Left renal pelvis (tissue), 4 donors: ENCODE data around the gene UBR4. TPM values are rescaled to one million over a fixed set of nuclear protein-coding genes. Genes with fewer than 3 reads are reported as not detected.
"Not testable (repeated sequence)": the region's sequence is repeated elsewhere in the genome, so short reads cannot be mapped to it uniquely, and the experiment has no call there.

Experiments
- DNase-seq, 4 donors: peaks; one replicate each; pipeline ENCODE4 v3.0.0-alpha.2; 2013; ENCODE audit warnings: low read depth in 4 of 4, low spot score in 3 of 4
- polyA plus RNA-seq, 4 donors: library from polyadenylated mRNA; unstranded; fragments of 120-200 nt; gene quantifications; one replicate each; pipeline ENCODE4 v1.2.1, GENCODE V29; 2013; ENCODE audit not compliant: insufficient read length in 4 of 4

The UBR4 gene
- polyA plus RNA-seq, 4 donors, result 76.8 to 146 (median 119) TPM

- DNase-seq, result peak in 1 of 4 donors; percentile 17
Measured at GRCh38 chr1:19220991-19221390, 10.9 kb upstream of the UBR4 start.

- DNase-seq, result no peak
Measured at GRCh38 chr1:19220080-19220846, 10.2 kb upstream of the UBR4 start.

- no peak for DNase-seq
Measured at GRCh38 chr1:19219451-19219850, 9.4 kb upstream of the UBR4 start.

DNA sequence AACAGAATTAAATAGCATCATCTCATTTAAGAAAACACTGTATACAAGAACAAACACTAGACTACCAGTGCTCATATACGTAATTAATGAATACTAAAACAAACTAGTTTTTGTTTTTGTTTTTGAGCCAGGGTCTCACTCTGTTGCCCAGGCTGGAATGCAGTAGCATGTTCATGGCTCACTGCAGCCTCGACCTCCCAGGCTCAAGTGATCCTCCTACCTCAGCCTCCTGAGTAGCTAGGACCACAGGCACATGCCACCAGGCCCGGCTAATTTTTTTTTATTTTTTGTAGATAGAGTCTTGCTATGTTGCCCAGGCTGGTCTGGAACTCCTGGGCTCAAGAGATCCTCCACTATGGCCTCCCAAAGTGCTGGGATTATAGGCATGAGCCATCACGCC lies 6.5 kb upstream of the UBR4 start:
- not testable (repeated sequence) for DNase-seq

DNA sequence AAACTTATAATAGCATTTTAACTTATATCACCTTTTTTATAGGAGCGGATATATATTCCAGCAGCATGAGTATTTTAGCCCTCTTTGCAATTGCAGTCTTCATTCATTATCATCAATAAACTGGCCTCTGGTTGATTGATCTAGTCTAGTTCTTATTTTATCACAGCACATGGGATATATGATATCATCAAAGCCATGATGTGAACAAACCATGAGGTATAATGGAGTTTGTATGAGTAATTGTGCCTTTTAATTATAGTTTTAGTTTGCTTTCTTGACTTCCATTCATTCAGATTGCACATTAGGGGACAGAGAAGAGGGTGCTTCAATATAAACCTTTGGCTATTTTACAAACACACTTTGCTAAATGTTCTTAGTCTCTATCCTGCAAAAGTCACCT lies 3.5 kb upstream of the UBR4 start:
- no peak for DNase-seq

DNA sequence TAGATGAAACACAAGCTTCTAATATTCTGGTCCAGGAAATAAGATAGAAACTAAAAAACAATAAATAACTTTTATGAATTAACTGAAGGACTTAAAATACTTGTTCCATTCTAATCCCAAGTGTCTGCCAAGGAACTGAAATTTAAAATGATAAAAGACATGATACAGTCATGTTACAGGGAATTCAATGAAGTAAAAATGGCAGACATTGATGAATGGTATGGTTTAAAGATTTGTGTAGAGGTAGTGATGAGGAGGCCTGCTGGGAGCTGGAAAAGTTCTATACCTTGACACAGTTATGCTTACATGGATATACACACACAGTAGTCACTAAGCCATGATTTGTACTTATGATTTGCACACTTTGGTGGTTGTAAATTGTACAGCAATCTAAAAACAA lies 2.1 kb upstream of the UBR4 start:
- DNase-seq, result no peak

- peak in 1 of 4 donors; percentile 3 for DNase-seq
Measured at GRCh38 chr1:19210772-19211549, 895 bp upstream of the UBR4 start.

- peak in 2 of 4 donors; percentile 22 to 26 for DNase-seq
Measured at GRCh38 chr1:19209439-19209989, 552 bp downstream of the UBR4 start.

DNA sequence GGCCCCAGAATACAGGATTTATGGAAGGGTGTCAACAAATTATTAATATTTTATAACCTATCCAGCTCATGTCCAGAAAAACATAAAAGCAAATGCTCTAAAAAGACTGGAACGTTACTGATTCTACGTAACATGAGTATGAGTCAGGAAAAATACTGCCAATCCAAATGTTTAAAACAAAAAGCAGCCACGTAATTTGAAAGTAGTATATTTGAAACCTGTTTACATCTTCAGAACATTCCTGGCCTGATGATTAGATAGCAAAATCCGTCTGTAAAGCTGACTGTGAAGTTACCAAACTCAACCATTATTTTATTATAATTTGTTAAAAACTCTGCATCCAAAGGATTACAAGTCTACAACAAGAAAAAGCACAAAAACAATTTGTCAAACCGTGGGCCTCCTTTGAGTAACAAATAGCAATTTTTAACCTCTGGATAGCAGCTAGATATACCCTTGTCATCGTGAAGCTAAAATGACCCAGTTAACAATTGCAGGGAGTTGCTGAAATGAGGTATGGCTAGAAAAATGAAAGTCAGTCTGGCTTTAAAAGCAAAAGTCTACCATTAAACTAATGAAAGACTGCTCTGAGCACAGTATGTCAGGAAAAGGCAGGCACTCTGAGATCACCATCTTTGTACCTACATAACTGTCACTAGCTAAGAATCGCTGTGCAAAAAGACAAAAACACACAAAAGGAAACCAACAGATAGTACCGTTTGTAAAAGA lies 1.2 kb downstream of the UBR4 start:
- no peak for DNase-seq

- no peak for DNase-seq
Measured at GRCh38 chr1:19206947-19207346, 3.1 kb downstream of the UBR4 start.

DNA sequence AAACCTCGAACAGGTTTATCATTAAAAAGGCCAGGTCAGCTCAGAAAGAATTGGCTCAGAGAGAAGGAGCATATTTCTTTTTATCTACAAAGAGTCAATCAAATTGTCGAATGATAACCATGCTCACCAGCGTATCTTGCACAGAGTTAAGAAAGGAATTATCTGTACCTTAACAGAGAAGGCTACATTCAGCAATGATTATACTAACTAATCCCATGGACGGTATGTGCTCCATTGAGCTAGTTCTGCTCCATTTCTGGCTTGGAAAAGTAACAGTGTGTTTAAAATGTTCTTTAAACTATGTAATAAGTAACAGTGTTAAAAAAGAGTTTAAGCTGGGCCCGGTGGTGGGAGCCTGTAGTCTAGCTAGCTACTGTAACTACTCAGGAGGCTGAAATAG lies 4.2 kb downstream of the UBR4 start:
- DNase-seq, result no peak

GRCh38 chr1:19205403-19205802 lies 4.7 kb downstream of the UBR4 start:
- no peak for DNase-seq

- no peak for DNase-seq
Measured at GRCh38 chr1:19204446-19205266, 5.4 kb downstream of the UBR4 start.

DNA sequence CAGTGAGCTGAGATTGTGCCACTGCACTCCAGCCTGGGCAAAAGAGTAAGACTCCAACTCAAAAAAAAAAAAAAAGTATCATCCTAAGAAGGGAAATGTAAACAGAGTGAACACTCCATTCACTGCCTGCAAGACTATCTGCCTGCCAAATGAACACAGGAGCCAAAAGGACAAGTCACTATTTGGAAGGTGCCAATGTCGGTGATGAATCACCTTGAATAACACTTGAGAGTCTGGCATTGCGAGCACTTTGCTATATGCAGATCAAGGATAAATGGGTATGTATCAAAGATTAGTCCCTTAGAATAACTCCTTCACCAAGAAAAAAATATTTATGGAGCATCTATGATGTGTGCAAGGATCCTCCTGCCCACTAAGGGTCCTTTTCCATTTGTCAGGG lies 6.6 kb downstream of the UBR4 start:
- no peak for DNase-seq

DNA sequence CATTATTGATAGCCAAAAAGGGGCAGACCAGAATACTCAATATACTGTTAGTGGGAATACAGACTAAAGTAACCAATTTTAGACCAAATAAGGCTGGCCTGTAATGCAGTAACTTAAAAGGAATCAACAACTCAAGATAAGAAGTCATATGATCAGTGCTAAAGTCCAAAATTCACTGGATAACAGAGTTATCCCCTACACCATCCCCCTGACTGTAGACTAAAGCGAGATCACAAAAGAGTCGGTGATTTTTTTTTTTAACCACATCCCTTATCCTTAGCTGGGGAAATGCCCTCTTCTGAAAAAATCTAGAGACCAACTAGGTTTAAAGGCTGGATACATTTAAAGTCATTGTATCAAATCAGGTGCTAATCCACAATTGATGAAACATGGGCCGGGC lies 7.7 kb downstream of the UBR4 start:
- no peak for DNase-seq

DNA sequence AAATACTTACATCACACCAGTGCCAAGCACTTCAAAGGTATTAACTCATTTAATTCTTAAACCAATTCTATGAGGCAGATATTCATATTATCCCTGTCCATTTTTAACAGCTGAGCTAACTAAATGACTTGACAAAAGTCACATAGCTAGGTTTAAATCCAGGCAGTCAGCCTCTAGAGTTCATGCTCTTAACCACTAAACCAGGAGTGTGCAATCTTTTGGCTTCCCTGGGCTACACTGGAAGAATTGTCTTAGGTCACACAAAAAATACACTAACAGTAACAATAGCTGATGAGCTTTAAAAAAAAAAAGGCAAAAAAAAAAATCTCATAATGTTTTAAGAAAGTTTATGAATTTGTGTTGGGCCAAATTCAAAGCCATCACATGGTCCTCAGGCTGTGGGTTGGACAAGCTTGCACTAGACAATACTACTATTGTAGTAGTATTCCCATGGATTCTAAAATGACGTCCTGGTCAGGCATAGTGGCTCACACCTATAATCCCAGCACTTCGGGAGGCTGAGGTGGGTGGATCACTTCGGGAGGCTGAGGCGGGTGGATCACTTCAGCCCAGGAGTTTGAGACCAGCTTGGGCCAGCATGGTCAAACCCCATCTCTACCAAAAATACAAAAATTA lies 10.0 kb downstream of the UBR4 start:
- DNase-seq, result no peak

DNA sequence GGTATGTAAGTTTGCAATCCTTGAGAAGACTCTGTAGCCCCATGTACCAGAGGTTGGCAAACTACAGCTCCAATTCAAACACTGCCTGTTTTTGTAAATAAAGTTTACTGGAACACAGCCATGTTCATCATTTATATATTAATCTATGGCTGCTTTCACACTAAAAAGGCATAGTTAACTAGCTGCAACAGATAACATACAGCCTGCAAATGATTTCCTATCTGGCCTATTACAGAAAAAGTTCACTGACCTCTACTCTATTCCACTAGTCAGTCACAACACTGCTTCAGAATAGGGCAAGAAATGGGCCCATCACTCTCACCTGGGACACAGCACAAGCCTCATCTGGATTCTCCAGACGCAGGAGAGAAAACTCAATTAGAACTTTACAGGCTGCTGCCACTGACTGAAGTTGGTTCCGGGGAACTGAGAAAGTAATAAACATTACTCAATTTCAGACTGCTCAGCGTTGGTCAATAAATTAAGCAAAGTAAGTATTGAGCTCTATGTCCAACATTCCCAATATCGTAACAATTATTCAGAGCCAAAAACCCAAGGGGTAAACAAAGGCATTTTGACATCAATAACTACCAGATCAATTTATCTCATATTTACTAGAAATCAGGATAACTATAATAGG lies 10.6 kb downstream of the UBR4 start:
- no peak for DNase-seq

DNA sequence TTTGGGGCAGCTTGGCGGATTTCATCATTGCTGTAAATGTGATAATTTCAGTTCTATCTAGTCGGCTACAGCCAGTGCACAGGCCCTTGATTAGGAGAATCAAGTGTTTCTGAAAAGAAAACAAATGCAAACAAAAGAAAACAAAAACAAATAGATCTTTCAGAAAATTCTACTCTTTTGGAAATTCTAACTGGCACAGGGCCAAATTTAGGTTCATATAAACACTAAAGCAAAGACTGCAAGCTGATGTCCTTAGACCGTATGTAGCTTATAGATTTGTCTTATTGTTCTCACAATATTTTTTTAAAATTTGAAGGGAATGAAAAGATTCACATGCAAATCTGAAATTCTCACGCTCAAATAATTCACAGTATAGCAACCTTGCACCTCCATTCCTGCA lies 11.2 kb downstream of the UBR4 start:
- no peak for DNase-seq

DNA sequence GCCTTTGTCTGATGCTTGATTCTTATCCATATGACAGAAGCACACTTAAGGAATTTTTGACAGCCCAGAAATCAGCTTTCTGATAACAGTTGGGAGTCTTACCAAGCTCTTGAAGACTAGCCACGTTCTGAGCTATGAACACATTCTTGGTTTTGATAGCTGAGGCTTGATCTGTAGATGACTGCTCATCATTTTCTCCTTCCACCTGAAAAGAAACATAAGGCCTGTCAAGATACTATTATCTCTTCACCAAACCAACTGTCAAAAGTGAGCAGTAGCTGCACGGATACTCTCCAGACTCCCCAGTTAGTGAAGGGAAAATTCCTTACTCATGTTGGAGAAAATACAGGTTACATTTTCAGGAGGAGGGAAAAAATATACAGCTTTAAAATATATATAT lies 12.2 kb downstream of the UBR4 start:
- no peak for DNase-seq
